ENCODE results near the gene SNX5. TPM values are rescaled to one million over a fixed set of nuclear protein-coding genes. Genes with fewer than 3 reads are reported as not detected.

SNX5 gene
- total RNA-seq, 2 donors from 2014 or later: 48.3 to 84.8 TPM

GRCh38 chr20:18007534-18008292 lies 39.1 kb upstream of the SNX5 start:
- TF ChIP-seq, protein P1, sequence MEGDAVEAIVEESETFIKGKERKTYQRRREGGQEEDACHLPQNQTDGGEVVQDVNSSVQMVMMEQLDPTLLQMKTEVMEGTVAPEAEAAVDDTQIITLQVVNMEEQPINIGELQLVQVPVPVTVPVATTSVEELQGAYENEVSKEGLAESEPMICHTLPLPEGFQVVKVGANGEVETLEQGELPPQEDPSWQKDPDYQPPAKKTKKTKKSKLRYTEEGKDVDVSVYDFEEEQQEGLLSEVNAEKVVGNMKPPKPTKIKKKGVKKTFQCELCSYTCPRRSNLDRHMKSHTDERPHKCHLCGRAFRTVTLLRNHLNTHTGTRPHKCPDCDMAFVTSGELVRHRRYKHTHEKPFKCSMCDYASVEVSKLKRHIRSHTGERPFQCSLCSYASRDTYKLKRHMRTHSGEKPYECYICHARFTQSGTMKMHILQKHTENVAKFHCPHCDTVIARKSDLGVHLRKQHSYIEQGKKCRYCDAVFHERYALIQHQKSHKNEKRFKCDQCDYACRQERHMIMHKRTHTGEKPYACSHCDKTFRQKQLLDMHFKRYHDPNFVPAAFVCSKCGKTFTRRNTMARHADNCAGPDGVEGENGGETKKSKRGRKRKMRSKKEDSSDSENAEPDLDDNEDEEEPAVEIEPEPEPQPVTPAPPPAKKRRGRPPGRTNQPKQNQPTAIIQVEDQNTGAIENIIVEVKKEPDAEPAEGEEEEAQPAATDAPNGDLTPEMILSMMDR (IDR thresholded peaks at IDR 0.05): no peak
- Histone ChIP-seq H3K4me1 (replicated peaks) (no peaks in the 10 kb centered on the region), H3K27ac (peak overlapping the region; percentile 29 to 47), H3K4me3 (no peak overlapping the region), H3K36me3 (no peaks in the 10 kb centered on the region), H3K9me3 (no peaks in the 10 kb centered on the region), H3K27me3 (replicated peaks; ENCODE audit: insufficient read depth) (no peaks in the 10 kb centered on the region)
- peak; percentile 24 for DNase-seq (ENCODE audit: low spot score)
- WGBS: 52% methylated on average over 19 of the region's 19 CpGs
- intact Hi-C loops (cut with DNase I): loop anchor here (10.0 kb wide), 1 partner anchor 127 kb away; the partner anchor contains the start of genes KAT14 and PET117

DNA sequence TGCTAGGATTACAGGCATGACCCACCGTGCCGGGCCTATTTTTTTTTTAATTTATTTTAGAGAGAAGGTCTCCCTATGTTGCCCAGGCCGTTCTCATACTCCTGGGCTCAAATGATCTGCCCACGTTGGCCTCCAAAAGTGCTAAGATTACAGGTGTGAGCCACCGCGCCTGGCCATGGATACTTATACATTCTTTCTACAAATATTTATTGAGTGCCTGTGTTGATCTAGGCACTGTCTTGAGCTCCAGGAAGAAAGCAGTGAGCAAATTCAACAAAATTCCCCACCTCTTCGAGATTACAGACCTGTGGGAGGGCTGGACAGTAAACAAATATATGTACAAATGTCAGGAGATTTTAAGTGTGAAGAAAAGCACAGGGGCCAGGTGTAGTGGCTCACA lies 38.1 kb upstream of the SNX5 start:
- intact Hi-C loops (cut with DNase I): loop anchor here (10.0 kb wide), 1 partner anchor 128 kb away; the partner anchor contains the start of genes KAT14 and PET117
- Histone ChIP-seq H3K36me3 (no peaks in the 10 kb centered on the region), H3K4me1 (replicated peaks) (no peaks in the 10 kb centered on the region), H3K27me3 (replicated peaks; ENCODE audit: insufficient read depth) (no peaks in the 10 kb centered on the region), H3K4me3 (no peak overlapping the region), H3K27ac (peak overlapping the region in 1 of 2 donors; percentile 39), H3K9me3 (no peaks in the 10 kb centered on the region)
- WGBS: 69% methylated on average over 7 of the region's 7 CpGs
- no peak for DNase-seq (ENCODE audit: low spot score)
- TF ChIP-seq POLR2AphosphoS5 (IDR thresholded peaks at IDR 0.05): peak; percentile 12
- TF ChIP-seq POLR2A (IDR thresholded peaks at IDR 0.05): no peak
- TF ChIP-seq, protein P1 (IDR thresholded peaks at IDR 0.05): no peak

GRCh38 chr20:18005990-18006364 lies 37.4 kb upstream of the SNX5 start:
- H3K4me1 ChIP-seq (replicated peaks): no peaks in the 10 kb centered on the region
- H3K27ac ChIP-seq: peak overlapping the region; percentile 43 to 47
- H3K4me3 ChIP-seq: no peak overlapping the region
- 44% methylated on average over 6 of the region's 6 CpGs for WGBS
- TF ChIP-seq, protein P1 (IDR thresholded peaks at IDR 0.05): no peak
- TF ChIP-seq POLR2AphosphoS5 (IDR thresholded peaks at IDR 0.05): peak; percentile 13
- H3K36me3 ChIP-seq: no peaks in the 10 kb centered on the region
- no peak for DNase-seq (ENCODE audit: low spot score)
- no peaks in the 10 kb centered on the region for H3K27me3 ChIP-seq (replicated peaks; ENCODE audit: insufficient read depth)
- intact Hi-C loops (cut with DNase I): loop anchor here (10.0 kb wide), 1 partner anchor 129 kb away; the partner anchor contains the start of genes KAT14 and PET117
- H3K9me3 ChIP-seq: no peaks in the 10 kb centered on the region

DNA sequence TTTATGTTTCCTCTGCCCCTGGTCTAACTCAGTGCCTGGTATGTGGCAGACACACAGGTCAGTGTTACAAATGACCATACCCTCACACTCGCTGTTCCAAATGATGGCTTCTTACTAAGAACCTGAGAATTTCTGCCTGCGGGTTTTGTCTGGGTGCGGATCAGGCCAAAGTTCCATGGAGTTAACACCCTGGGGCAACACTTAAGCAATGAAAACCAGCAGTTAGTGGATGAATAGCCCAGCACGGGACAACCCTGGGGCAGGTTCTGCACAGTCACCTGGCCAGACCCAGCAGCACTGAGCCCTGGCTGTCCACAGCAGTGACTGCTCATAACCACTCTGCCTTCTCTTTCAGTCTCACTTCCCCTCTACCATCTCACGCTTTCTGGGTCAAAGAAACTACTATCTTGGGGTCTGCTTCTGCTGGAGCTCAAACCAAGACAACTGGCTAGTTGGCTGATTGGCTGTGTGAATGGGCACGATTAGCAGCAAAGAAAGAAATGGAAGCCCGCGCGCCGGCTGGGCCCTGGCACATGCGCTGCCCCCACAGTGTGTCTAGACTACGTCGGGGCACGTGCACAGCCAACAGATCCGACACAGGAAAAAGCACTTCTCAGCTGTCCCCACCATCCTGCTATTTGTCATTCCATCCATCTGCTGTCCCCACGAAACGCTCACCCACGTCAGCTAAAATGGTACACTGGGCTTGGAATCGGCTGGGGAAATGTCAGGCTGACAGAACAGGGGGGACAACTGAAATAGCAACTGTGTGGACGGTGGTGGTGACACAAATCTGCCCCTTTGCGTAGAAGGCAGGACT lies 36.8 kb upstream of the SNX5 start:
- Histone ChIP-seq H3K27me3 (replicated peaks; ENCODE audit: insufficient read depth) (no peaks in the 10 kb centered on the region), H3K4me3 (no peak overlapping the region), H3K9me3 (no peaks in the 10 kb centered on the region), H3K4me1 (replicated peaks) (no peaks in the 10 kb centered on the region), H3K27ac (peak overlapping the region; percentile 43 to 47), H3K36me3 (no peaks in the 10 kb centered on the region)
- TF ChIP-seq, protein P1 (IDR thresholded peaks at IDR 0.05): no peak
- TF ChIP-seq POLR2A (IDR thresholded peaks at IDR 0.05) (no peak), POLR2AphosphoS5 (IDR thresholded peaks at IDR 0.05) (no peak)
- no peak for DNase-seq (ENCODE audit: low spot score)
- 88% methylated on average over 21 of the region's 21 CpGs for WGBS
- intact Hi-C loops (cut with DNase I): loop anchor here (10.0 kb wide), 1 partner anchor 129 kb away; the partner anchor contains the start of genes KAT14 and PET117

Measured in prostate gland (tissue), 2 donors.